CD14-positive monocyte (primary cell): ENCODE results near the gene PRUNE1. TPM values are rescaled to one million over a fixed set of nuclear protein-coding genes. Genes with fewer than 3 reads are reported as not detected.

Experiments
- DNase-seq, 3 donors: peaks; one replicate each; pipeline ENCODE4 v3.0.0-alpha.2; 2011 to 2022
- H2AFZ ChIP-seq: 2 replicates; pipeline ENCODE4 v1.6.0; 2012; ENCODE audit warnings: mild to moderate bottlenecking, low read depth, low read length, inconsistent platforms; ENCODE audit not compliant: insufficient read depth, poor library complexity, severe bottlenecking
- H3K27ac ChIP-seq, 2 donors: 1 replicate in 1 of 2; 2 replicates in 1 of 2; pipeline ENCODE4 v1.5.1; 2012 to 2013; ENCODE audit warnings: low read length in 2 of 2, control low read depth in 1 of 2, inconsistent platforms in 1 of 2, low read depth in 1 of 2, mild to moderate bottlenecking in 1 of 2
- H3K27me3 ChIP-seq, 2 donors: one replicate each; pipeline versions ENCODE4 v1.6.0 to v1.6.1; 2011 to 2013; ENCODE audit warnings: low read length in 2 of 2; ENCODE audit not compliant: control insufficient read depth in 2 of 2, insufficient read depth in 2 of 2
- H3K36me3 ChIP-seq, 2 donors: replicated peaks in 1 of 2; 1 replicate in 1 of 2; 2 replicates in 1 of 2; pipeline versions ENCODE4 v1.5.1 to v1.6.1; 2012 to 2013; ENCODE audit warnings: low read length in 2 of 2, control low read depth in 1 of 2, inconsistent platforms in 1 of 2, mild to moderate bottlenecking in 1 of 2; ENCODE audit not compliant: insufficient read depth in 2 of 2, control insufficient read depth in 1 of 2
- H3K4me1 ChIP-seq, 2 donors: 1 replicate in 1 of 2; 2 replicates in 1 of 2; pipeline versions ENCODE4 v1.5.1 to v1.6.1; 2012 to 2013; ENCODE audit warnings: low read length in 2 of 2, control low read depth in 1 of 2, inconsistent platforms in 1 of 2, mild to moderate bottlenecking in 1 of 2, moderate library complexity in 1 of 2; ENCODE audit not compliant: insufficient read depth in 2 of 2, control insufficient read depth in 1 of 2
- H3K4me2 ChIP-seq: replicated peaks from 2 replicates; pipeline ENCODE3; 2012; ENCODE audit warnings: low read length, moderate library complexity, mild to moderate bottlenecking; ENCODE audit not compliant: poor library complexity, severe bottlenecking; ENCODE audit errors: extremely low read depth
- H3K4me3 ChIP-seq, 3 experiments: fragments of 200-600 bp in 1 of 3; sonication (generic) in 1 of 3; replicated peaks in 1 of 3; 1 replicate in 2 of 3; 2 replicates in 1 of 3; pipeline ENCODE4 v1.5.1; 2011 to 2013; ENCODE audit warnings: low read length in 3 of 3, mild to moderate bottlenecking in 3 of 3, control low read depth in 2 of 3, low read depth in 2 of 3, inconsistent platforms in 1 of 3, moderate library complexity in 1 of 3
- H3K79me2 ChIP-seq: 2 replicates; pipeline ENCODE4 v1.6.0; 2012; ENCODE audit warnings: mild to moderate bottlenecking, control low read depth, inconsistent platforms, low read length, moderate library complexity; ENCODE audit not compliant: insufficient read depth
- H3K9ac ChIP-seq: 2 replicates; pipeline ENCODE4 v1.6.0; 2017; ENCODE audit warnings: low read length, mild to moderate bottlenecking; ENCODE audit not compliant: insufficient read depth, poor library complexity, severe bottlenecking
- H3K9me3 ChIP-seq, 2 donors: replicated peaks in 1 of 2; 1 replicate in 1 of 2; 2 replicates in 1 of 2; pipeline versions ENCODE4 v1.5.1 to v1.6.1; 2012 to 2013; ENCODE audit warnings: low read length in 2 of 2, control low read depth in 1 of 2; ENCODE audit not compliant: control insufficient read depth in 1 of 2, insufficient read depth in 1 of 2
- H4K20me1 ChIP-seq: 2 replicates; pipeline ENCODE4 v1.6.0; 2012; ENCODE audit warnings: mild to moderate bottlenecking, low read length, control low read depth, moderate library complexity; ENCODE audit not compliant: insufficient read depth
- H3K27ac Mint-ChIP-seq, 7 donors: one replicate each; pipeline ENCODE4 v1.8.0; 2020; ENCODE audit warnings: mild to moderate bottlenecking in 7 of 7, mixed read lengths in 7 of 7, moderate library complexity in 6 of 7, inconsistent platforms in 2 of 7
- H3K27me3 Mint-ChIP-seq, 3 donors: one replicate each; pipeline ENCODE4 v1.8.0; 2021 to 2022; ENCODE audit warnings: low read depth in 3 of 3, mild to moderate bottlenecking in 3 of 3, mixed read lengths in 3 of 3, moderate library complexity in 3 of 3, inconsistent platforms in 1 of 3
- H3K36me3 Mint-ChIP-seq, 2 donors: one replicate each; pipeline ENCODE4 v1.8.0; 2020; ENCODE audit warnings: mixed read lengths in 2 of 2, inconsistent platforms in 1 of 2, mild to moderate bottlenecking in 1 of 2
- H3K4me1 Mint-ChIP-seq: one replicate; pipeline ENCODE4 v1.8.0; 2020; ENCODE audit warnings: mild to moderate bottlenecking, mixed read lengths
- H3K4me3 Mint-ChIP-seq, 2 donors: one replicate each; pipeline ENCODE4 v1.8.0; 2020; ENCODE audit warnings: mild to moderate bottlenecking in 2 of 2, mixed read lengths in 2 of 2, moderate library complexity in 1 of 2
- H3K9me3 Mint-ChIP-seq, 7 donors: one replicate each; pipeline ENCODE4 v1.8.0; 2020 to 2022; ENCODE audit warnings: mixed read lengths in 7 of 7, mild to moderate bottlenecking in 6 of 7, moderate library complexity in 6 of 7, inconsistent platforms in 2 of 7
- WGBS: methylation state at CpG from one replicate; pipeline ENCODE4 v1.1.5; 2013; ENCODE audit warnings: missing lambda C conversion rate; ENCODE audit not compliant: insufficient coverage; 5-methylcytosine and 5-hydroxymethylcytosine counted together
- intact Hi-C, 2 donors: fragments of 100-400 bp; cut with micrococcal nuclease; formaldehyde crosslinking; loops; one replicate each; pipeline versions ENCODE4 v1.15.0 to v1.15.1; 2023
- polyA plus RNA-seq, 3 donors: library from polyadenylated mRNA; depleted of rRNA in 1 of 3; unstranded in 2 of 3; stranded (reverse) in 1 of 3; fragments of 300-500 nt in 2 of 3; fragments of >200 nt in 1 of 3; fragmentation: Illumina TruSeq in 2 of 3; gene quantifications; 1 replicate in 2 of 3; 2 replicates in 1 of 3; pipeline ENCODE4 v1.2.3, GENCODE V29; 2012 to 2021
- TF ChIP-seq, protein P1 (sequence below): fragments of 200-600 bp; IDR thresholded peaks from one replicate; pipeline ENCODE4 v1.8.0; 2022; ENCODE audit warnings: antibody characterized with exemption, mild to moderate bottlenecking

Gene PRUNE1
- polyA plus RNA-seq, 3 donors, result 8.4 to 22.8 (median 22.6) TPM

DNA sequence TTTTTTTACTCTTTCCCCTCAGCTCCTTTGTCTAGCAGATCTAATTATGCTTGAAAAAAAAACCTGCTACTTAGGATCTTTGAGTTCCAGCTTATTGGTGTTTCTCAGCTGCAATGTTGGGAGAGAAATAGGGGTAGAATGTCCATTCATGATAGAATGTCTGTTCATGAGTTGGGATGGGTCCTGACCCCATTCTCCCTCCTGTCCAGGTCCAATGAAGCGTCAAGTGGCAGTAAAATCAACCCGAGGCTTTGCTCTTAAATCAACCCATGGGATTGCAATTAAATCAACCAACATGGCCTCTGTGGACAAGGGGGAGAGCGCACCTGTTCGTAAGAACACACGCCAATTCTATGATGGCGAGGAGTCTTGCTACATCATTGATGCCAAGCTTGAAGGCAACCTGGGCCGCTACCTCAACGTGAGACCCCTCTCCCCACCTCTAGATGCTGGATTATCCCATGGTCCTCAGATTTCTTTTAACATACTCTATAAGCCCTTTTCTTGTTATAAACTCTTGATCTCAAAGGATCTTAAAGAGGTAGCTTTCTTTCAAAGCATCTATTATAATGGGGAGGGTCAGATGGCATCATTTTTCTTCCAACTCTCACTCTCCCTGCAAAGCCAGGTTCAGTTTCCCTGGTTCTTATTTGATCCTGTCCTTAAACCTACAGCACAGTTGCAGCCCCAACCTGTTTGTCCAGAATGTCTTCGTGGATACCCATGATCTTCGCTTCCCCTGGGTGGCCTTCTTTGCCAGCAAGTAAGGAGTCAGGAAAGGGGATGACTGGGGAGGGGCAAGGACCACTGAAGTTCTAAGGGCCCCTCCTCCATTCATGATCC lies 44.7 kb upstream of the PRUNE1 start:
- no peak overlapping the region for H3K4me3 Mint-ChIP-seq
- H3K4me2 ChIP-seq, result no peak overlapping the region
- H3K27me3 Mint-ChIP-seq, result no peaks in the 10 kb centered on the region
- no peaks in the 10 kb centered on the region for H3K9me3 Mint-ChIP-seq
- H3K36me3 ChIP-seq, result peaks cover 96 to 98% of the 10 kb centered on the region in 2 donors
- H3K27me3 ChIP-seq, result no peaks in the 10 kb centered on the region
- H3K4me1 Mint-ChIP-seq, result peaks cover 2% of the 10 kb centered on the region
- peaks cover 19% of the 10 kb centered on the region for H3K79me2 ChIP-seq
- DNase-seq, result no peak
- H4K20me1 ChIP-seq, result peaks cover 67% of the 10 kb centered on the region
- intact Hi-C loops, result no loop called here
- H3K36me3 Mint-ChIP-seq, result peaks cover 91 to 94% of the 10 kb centered on the region in 2 donors
- TF ChIP-seq, protein P1, sequence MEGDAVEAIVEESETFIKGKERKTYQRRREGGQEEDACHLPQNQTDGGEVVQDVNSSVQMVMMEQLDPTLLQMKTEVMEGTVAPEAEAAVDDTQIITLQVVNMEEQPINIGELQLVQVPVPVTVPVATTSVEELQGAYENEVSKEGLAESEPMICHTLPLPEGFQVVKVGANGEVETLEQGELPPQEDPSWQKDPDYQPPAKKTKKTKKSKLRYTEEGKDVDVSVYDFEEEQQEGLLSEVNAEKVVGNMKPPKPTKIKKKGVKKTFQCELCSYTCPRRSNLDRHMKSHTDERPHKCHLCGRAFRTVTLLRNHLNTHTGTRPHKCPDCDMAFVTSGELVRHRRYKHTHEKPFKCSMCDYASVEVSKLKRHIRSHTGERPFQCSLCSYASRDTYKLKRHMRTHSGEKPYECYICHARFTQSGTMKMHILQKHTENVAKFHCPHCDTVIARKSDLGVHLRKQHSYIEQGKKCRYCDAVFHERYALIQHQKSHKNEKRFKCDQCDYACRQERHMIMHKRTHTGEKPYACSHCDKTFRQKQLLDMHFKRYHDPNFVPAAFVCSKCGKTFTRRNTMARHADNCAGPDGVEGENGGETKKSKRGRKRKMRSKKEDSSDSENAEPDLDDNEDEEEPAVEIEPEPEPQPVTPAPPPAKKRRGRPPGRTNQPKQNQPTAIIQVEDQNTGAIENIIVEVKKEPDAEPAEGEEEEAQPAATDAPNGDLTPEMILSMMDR, result no peak
- no CpG with 5 or more reads among the region's 10 CpGs for WGBS
- H3K9me3 ChIP-seq, result no peaks in the 10 kb centered on the region
- peak overlapping the region in 5 of 7 donors; percentile 7 to 71 (median 44) for H3K27ac Mint-ChIP-seq
- no peak overlapping the region for H3K9ac ChIP-seq
- no peak overlapping the region for H2AFZ ChIP-seq
- H3K27ac ChIP-seq, result peak overlapping the region in 1 of 2 donors; percentile 60
- H3K4me1 ChIP-seq, result no peaks in the 10 kb centered on the region
- H3K4me3 ChIP-seq, result no peak overlapping the region

DNA sequence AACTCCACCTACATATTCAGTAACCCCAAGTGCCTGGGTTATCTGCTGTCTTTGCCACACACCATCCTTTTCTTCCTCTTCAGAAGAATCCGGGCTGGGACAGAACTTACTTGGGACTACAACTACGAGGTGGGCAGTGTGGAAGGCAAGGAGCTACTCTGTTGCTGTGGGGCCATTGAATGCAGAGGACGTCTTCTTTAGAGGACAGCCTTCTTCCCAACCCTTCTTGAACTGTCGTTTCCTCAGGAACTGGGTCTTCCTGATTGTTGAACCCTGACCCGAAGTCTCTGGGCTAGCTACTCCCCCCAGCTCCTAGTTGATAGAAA lies 44.1 kb upstream of the PRUNE1 start:
- no peak for DNase-seq
- Histone ChIP-seq H3K27me3 (no peaks in the 10 kb centered on the region), H3K9ac (no peak overlapping the region), H3K4me3 (no peak overlapping the region), H3K4me1 (no peaks in the 10 kb centered on the region), H3K9me3 (no peaks in the 10 kb centered on the region), H3K4me2 (no peak overlapping the region), H4K20me1 (peaks cover 72% of the 10 kb centered on the region), H2AFZ (no peak overlapping the region), H3K79me2 (peaks cover 25% of the 10 kb centered on the region), H3K27ac (peak overlapping the region in 1 of 2 donors; percentile 48), H3K36me3 (peaks cover 95 to 98% of the 10 kb centered on the region in 2 donors)
- no peak overlapping the region for H3K4me3 Mint-ChIP-seq
- WGBS, result no CpG with 5 or more reads among the region's 5 CpGs
- TF ChIP-seq, protein P1, result no peak
- H3K36me3 Mint-ChIP-seq, result peaks cover 92 to 94% of the 10 kb centered on the region in 2 donors
- no peaks in the 10 kb centered on the region for H3K27me3 Mint-ChIP-seq
- intact Hi-C loops, result no loop called here
- H3K9me3 Mint-ChIP-seq, result no peaks in the 10 kb centered on the region
- peaks cover 2% of the 10 kb centered on the region for H3K4me1 Mint-ChIP-seq
- peak overlapping the region in 6 of 7 donors; percentile 7 to 71 (median 47) for H3K27ac Mint-ChIP-seq
